Liver (tissue), 9 donors: Measurements from ENCODE around the gene SKIC8. TPM values are rescaled to one million over a fixed set of nuclear protein-coding genes. Genes with fewer than 3 reads are reported as not detected.

Source experiments
- DNase-seq: peaks from one replicate; pipeline ENCODE4 v3.0.0-alpha.2; 2017; ENCODE audit warnings: low spot score
- H3K27ac ChIP-seq, 2 donors: one replicate each; pipeline ENCODE4 v1.7.0; 2013; ENCODE audit warnings: inconsistent platforms in 2 of 2, low read length in 2 of 2, control low read depth in 1 of 2, low read depth in 1 of 2, mild to moderate bottlenecking in 1 of 2
- H3K27me3 ChIP-seq, 4 donors: one replicate each; pipeline versions ENCODE4 v1.6.1 to v1.7.0; 2013; ENCODE audit warnings: low read length in 3 of 4, inconsistent platforms in 1 of 4, mild to moderate bottlenecking in 1 of 4, moderate library complexity in 1 of 4; ENCODE audit not compliant: control insufficient read depth in 4 of 4, insufficient read depth in 4 of 4
- H3K36me3 ChIP-seq, 4 donors: one replicate each; pipeline versions ENCODE4 v1.6.1 to v1.7.0; 2013; ENCODE audit warnings: low read length in 3 of 4, mild to moderate bottlenecking in 3 of 4, low read depth in 1 of 4, moderate library complexity in 1 of 4; ENCODE audit not compliant: control insufficient read depth in 4 of 4, insufficient read depth in 3 of 4
- H3K4me1 ChIP-seq, 4 donors: one replicate each; pipeline versions ENCODE4 v1.6.1 to v1.7.0; 2013; ENCODE audit warnings: low read length in 3 of 4, mild to moderate bottlenecking in 3 of 4, moderate library complexity in 1 of 4; ENCODE audit not compliant: control insufficient read depth in 4 of 4, insufficient read depth in 4 of 4
- H3K4me3 ChIP-seq, 3 donors: one replicate each; pipeline versions ENCODE4 v1.6.1 to v1.7.0; 2013; ENCODE audit warnings: low read length in 3 of 3, control low read depth in 1 of 3, low read depth in 1 of 3, mild to moderate bottlenecking in 1 of 3
- H3K9ac ChIP-seq, 2 donors: one replicate each; pipeline ENCODE4 v1.7.0; 2013; ENCODE audit warnings: low read length in 2 of 2, mild to moderate bottlenecking in 2 of 2, moderate library complexity in 2 of 2, control low read depth in 1 of 2, low read depth in 1 of 2
- H3K9me3 ChIP-seq, 4 donors: one replicate each; pipeline versions ENCODE4 v1.6.1 to v1.7.0; 2013; ENCODE audit warnings: low read length in 3 of 4; ENCODE audit not compliant: control insufficient read depth in 4 of 4
- EGR1 ChIP-seq, 2 donors: IDR thresholded peaks; 2 replicates each; pipeline ENCODE4 v1.6.1; 2016 to 2018; ENCODE audit warnings: antibody characterized with exemption in 2 of 2, low read depth in 2 of 2
- JUND ChIP-seq, 2 donors: IDR thresholded peaks; 2 replicates each; pipeline ENCODE4 v1.6.1; 2016; ENCODE audit warnings: antibody characterized with exemption in 2 of 2
- RXRA ChIP-seq, 2 donors: IDR thresholded peaks; 2 replicates each; pipeline ENCODE4 v1.6.1; 2017 to 2018; ENCODE audit warnings: antibody characterized with exemption in 2 of 2, mild to moderate bottlenecking in 1 of 2
- TAF1 ChIP-seq: conservative IDR thresholded peaks from 2 replicates; pipeline ENCODE4 v1.6.1; 2016; ENCODE audit warnings: antibody characterized with exemption, mild to moderate bottlenecking
- YY1 ChIP-seq: IDR thresholded peaks from 2 replicates; pipeline ENCODE4 v1.6.1; 2016; ENCODE audit warnings: antibody characterized with exemption, mild to moderate bottlenecking
- WGBS: extraction: QIAGEN DNeasy Blood & Tissue Kit; methylation state at CpG from one replicate; pipeline ENCODE4 v1.1.7; 2013; 5-methylcytosine and 5-hydroxymethylcytosine counted together
- polyA plus RNA-seq, 2 donors: library from polyadenylated mRNA; stranded (reverse) in 1 of 2; unstranded in 1 of 2; fragments of 200-250 nt in 1 of 2; fragments of >200 nt in 1 of 2; fragmentation: Nextera tagmentation in 1 of 2; extraction: Ambion mirVana in 1 of 2; gene quantifications; one replicate each; pipeline versions ENCODE4 v1.2.1 to v1.2.3, GENCODE V29; 2013 to 2015
- total RNA-seq, 2 donors: library from RNA; depleted of rRNA; stranded (reverse); fragments of >200 nt; gene quantifications; one replicate each; pipeline ENCODE4 v1.2.3, GENCODE V29; 2014
- TF ChIP-seq, protein P1 (sequence below): IDR thresholded peaks from 2 replicates; pipeline ENCODE4 v1.6.1; 2016; ENCODE audit warnings: antibody characterized with exemption
- TF ChIP-seq, protein P2 (sequence below): IDR thresholded peaks from 2 replicates; pipeline ENCODE4 v1.6.1; 2016; ENCODE audit warnings: antibody characterized with exemption
- TF ChIP-seq, protein P3 (sequence below): fragments of 150-350 bp; IDR thresholded peaks from 2 replicates; pipeline ENCODE4 v1.5.1; 2017; ENCODE audit warnings: improper control_type of control experiment, low read depth, low read length; ENCODE audit not compliant: missing input control
- TF ChIP-seq, protein P4 (sequence below): IDR thresholded peaks from 2 replicates; pipeline ENCODE4 v1.6.1; 2016; ENCODE audit warnings: antibody characterized with exemption, mild to moderate bottlenecking
- TF ChIP-seq, protein P5 (sequence below): IDR thresholded peaks from 2 replicates; pipeline ENCODE4 v1.6.1; 2016; ENCODE audit warnings: antibody characterized with exemption
- donor health status: healthy.
- donor health status: healthy.
- donor health status: healthy.
- donor health status: healthy.
- donor health status: healthy.

Gene SKIC8
- total and polyA plus RNA-seq, 4 donors: 33.4 to 48.7 (median 40.2) TPM

DNA sequence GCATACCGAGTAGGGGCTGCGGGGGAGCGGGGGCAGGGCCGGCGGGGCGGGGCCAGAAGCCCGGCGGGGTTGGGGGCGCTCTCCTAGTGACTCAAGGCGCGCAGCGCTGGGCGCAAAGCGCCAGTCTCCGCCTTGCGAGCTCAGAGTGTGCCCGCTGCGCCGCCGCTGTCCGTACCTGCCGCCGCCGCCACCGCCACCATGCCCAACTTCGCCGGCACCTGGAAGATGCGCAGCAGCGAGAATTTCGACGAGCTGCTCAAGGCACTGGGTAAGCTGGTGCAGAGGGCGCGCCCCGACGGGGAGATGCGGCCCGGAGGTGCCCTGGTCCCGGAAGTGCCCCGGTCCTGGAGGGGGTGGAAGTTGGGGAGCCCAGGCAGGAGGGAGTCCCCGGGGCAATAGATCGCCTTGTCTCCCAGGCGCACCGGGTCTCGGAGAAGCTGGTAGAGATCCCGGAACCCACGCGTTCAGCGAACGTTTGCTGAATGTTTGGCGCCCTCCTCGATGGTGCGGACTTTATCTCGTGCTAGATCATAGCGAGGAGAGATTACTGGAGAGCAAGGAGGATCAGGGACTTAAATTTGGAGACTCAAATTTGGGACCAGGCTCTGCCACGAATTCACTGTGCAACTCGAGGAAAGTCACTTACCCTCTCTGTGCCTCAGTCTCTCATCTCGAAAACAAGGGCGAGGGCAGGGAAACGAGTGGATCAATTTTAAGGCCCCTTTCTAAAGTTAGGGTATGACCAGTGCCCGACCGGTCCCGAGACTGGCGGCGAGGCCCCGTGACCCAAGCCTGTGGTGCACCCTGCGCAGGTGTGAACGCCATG is 41.0 kb upstream of the SKIC8 start, which contains the start of gene CRABP1:
TSS of gene CRABP1 (plus strand) at position 123 of the 826 bp plus-strand sequence. CDS start at position 199, 76 bp downstream.
- Histone ChIP-seq H3K36me3 (no peaks in the 10 kb centered on the region), H3K4me3 (no peak within 1 kb of the TSS), H3K9me3 (no peaks in the 10 kb centered on the region), H3K9ac (no peak within 1 kb of the TSS), H3K27me3 (peaks cover 3 to 25% (median 14%) of the 10 kb centered on the region in 4 donors), H3K27ac (no peak within 1 kb of the TSS), H3K4me1 (peaks cover 0 to 6% (median 4%) of the 10 kb centered on the region in 4 donors)
- DNase-seq: no peak
- 6% methylated on average over 67 of the region's 67 CpGs for WGBS
- TF ChIP-seq, protein P1, sequence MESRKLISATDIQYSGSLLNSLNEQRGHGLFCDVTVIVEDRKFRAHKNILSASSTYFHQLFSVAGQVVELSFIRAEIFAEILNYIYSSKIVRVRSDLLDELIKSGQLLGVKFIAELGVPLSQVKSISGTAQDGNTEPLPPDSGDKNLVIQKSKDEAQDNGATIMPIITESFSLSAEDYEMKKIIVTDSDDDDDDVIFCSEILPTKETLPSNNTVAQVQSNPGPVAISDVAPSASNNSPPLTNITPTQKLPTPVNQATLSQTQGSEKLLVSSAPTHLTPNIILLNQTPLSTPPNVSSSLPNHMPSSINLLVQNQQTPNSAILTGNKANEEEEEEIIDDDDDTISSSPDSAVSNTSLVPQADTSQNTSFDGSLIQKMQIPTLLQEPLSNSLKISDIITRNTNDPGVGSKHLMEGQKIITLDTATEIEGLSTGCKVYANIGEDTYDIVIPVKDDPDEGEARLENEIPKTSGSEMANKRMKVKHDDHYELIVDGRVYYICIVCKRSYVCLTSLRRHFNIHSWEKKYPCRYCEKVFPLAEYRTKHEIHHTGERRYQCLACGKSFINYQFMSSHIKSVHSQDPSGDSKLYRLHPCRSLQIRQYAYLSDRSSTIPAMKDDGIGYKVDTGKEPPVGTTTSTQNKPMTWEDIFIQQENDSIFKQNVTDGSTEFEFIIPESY: no peak
- no peak for TF ChIP-seq TAF1
- TF ChIP-seq JUND (IDR thresholded peaks at IDR 0.05): no peak
- TF ChIP-seq, protein P2, sequence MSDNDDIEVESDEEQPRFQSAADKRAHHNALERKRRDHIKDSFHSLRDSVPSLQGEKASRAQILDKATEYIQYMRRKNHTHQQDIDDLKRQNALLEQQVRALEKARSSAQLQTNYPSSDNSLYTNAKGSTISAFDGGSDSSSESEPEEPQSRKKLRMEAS: no peak
- TF ChIP-seq YY1: no peak
- TF ChIP-seq, protein P3, sequence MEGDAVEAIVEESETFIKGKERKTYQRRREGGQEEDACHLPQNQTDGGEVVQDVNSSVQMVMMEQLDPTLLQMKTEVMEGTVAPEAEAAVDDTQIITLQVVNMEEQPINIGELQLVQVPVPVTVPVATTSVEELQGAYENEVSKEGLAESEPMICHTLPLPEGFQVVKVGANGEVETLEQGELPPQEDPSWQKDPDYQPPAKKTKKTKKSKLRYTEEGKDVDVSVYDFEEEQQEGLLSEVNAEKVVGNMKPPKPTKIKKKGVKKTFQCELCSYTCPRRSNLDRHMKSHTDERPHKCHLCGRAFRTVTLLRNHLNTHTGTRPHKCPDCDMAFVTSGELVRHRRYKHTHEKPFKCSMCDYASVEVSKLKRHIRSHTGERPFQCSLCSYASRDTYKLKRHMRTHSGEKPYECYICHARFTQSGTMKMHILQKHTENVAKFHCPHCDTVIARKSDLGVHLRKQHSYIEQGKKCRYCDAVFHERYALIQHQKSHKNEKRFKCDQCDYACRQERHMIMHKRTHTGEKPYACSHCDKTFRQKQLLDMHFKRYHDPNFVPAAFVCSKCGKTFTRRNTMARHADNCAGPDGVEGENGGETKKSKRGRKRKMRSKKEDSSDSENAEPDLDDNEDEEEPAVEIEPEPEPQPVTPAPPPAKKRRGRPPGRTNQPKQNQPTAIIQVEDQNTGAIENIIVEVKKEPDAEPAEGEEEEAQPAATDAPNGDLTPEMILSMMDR: no peak
- TF ChIP-seq EGR1 (IDR thresholded peaks at IDR 0.05; ENCODE audit: low read depth in 2 of 2): no peak
- TF ChIP-seq, protein P4, sequence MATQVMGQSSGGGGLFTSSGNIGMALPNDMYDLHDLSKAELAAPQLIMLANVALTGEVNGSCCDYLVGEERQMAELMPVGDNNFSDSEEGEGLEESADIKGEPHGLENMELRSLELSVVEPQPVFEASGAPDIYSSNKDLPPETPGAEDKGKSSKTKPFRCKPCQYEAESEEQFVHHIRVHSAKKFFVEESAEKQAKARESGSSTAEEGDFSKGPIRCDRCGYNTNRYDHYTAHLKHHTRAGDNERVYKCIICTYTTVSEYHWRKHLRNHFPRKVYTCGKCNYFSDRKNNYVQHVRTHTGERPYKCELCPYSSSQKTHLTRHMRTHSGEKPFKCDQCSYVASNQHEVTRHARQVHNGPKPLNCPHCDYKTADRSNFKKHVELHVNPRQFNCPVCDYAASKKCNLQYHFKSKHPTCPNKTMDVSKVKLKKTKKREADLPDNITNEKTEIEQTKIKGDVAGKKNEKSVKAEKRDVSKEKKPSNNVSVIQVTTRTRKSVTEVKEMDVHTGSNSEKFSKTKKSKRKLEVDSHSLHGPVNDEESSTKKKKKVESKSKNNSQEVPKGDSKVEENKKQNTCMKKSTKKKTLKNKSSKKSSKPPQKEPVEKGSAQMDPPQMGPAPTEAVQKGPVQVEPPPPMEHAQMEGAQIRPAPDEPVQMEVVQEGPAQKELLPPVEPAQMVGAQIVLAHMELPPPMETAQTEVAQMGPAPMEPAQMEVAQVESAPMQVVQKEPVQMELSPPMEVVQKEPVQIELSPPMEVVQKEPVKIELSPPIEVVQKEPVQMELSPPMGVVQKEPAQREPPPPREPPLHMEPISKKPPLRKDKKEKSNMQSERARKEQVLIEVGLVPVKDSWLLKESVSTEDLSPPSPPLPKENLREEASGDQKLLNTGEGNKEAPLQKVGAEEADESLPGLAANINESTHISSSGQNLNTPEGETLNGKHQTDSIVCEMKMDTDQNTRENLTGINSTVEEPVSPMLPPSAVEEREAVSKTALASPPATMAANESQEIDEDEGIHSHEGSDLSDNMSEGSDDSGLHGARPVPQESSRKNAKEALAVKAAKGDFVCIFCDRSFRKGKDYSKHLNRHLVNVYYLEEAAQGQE: no peak

DNA sequence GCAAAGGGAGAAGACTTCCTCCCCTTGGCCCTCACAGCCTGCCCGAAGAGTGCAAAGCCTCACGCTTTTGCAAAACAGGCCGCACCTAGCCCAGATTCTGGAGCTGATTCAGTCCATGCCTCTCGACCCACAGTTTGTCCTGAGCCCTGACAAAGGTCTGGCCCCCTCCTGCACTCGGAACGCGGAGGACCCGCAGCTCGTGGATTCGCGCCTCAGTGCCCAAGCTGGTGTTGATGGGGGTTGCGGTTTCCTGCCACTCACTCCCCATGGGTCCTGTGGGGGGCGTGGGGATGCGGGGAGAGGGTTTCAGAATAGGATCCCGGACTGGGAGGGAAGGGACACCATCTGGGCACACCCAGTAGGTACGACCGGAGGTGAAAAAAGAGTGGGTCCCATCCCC is 40.1 kb upstream of the SKIC8 start:
- DNase-seq: no peak
- 36% methylated on average over 17 of the region's 17 CpGs for WGBS
- H3K27me3 ChIP-seq: peaks cover 3 to 25% (median 14%) of the 10 kb centered on the region in 4 donors

More for the DNA sequence above, 40.1 kb upstream of the SKIC8 start:
- H3K9me3 ChIP-seq: no peaks in the 10 kb centered on the region
- H3K4me3 ChIP-seq: no peak overlapping the region
- no peaks in the 10 kb centered on the region for H3K36me3 ChIP-seq
- no peak overlapping the region for H3K27ac ChIP-seq
- TF ChIP-seq, protein P1: no peak
- TF ChIP-seq, protein P5, sequence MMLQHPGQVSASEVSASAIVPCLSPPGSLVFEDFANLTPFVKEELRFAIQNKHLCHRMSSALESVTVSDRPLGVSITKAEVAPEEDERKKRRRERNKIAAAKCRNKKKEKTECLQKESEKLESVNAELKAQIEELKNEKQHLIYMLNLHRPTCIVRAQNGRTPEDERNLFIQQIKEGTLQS: no peak
- TF ChIP-seq RXRA (IDR thresholded peaks at IDR 0.05): no peak
- no peak overlapping the region for H3K9ac ChIP-seq
- peaks cover 0 to 6% (median 4%) of the 10 kb centered on the region in 4 donors for H3K4me1 ChIP-seq
